ENCODE measurements around the gene KBTBD13.
"Not testable (repeated sequence)": the region's sequence is repeated elsewhere in the genome, so short reads cannot be mapped to it uniquely, and the experiment has no call there.

DNA sequence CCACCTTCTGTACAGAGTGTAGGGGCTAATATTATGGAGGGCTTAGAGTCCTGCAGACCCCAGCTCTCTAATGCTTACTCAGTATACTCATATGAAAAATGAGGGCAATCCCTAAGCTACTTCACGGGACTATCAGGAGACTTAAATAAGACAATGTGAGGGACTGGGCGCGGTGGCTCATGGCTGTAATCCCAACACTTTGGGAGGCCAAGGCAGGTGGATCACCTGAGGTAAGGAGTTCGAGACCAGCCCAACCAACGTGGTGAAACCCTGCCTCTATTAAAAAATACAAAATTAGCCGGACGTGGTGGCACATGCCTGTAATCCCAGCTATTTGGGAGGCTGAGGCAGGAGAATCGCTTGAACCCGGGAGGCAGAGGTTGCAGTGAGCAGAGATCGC lies 23.3 kb downstream of the KBTBD13 start:
- not testable (repeated sequence) for TF ChIP-seq POLR2AphosphoS5 (IDR thresholded peaks at IDR 0.05; ENCODE audit: low read depth, low read length); POLR2A (IDR thresholded peaks at IDR 0.05; ENCODE audit: low read depth, low read length); TAF1 (IDR thresholded peaks at IDR 0.05; ENCODE audit: low read depth, low read length); PAX5 (IDR thresholded peaks at IDR 0.05; ENCODE audit: insufficient read depth, low read length, severe bottlenecking)

Measured in GM12891 (cell line).